ENCODE measurements around the gene MORN1.

Gene MORN1

GRCh38 chr1:2320006-2320405 lies 71.3 kb downstream of the MORN1 start:
- TF ChIP-seq, protein P1, sequence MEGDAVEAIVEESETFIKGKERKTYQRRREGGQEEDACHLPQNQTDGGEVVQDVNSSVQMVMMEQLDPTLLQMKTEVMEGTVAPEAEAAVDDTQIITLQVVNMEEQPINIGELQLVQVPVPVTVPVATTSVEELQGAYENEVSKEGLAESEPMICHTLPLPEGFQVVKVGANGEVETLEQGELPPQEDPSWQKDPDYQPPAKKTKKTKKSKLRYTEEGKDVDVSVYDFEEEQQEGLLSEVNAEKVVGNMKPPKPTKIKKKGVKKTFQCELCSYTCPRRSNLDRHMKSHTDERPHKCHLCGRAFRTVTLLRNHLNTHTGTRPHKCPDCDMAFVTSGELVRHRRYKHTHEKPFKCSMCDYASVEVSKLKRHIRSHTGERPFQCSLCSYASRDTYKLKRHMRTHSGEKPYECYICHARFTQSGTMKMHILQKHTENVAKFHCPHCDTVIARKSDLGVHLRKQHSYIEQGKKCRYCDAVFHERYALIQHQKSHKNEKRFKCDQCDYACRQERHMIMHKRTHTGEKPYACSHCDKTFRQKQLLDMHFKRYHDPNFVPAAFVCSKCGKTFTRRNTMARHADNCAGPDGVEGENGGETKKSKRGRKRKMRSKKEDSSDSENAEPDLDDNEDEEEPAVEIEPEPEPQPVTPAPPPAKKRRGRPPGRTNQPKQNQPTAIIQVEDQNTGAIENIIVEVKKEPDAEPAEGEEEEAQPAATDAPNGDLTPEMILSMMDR (IDR thresholded peaks at IDR 0.05; ENCODE audit: insufficient read depth, missing control alignments), result no peak
- FAIRE-seq (no peak), DNase-seq (ENCODE audit: insufficient read length, low spot score) (no peak)

GRCh38 chr1:2319291-2319690 lies 72.1 kb downstream of the MORN1 start:
- DNase-seq (ENCODE audit: insufficient read length, low spot score) (no peak), FAIRE-seq (no peak)
- TF ChIP-seq, protein P1 (IDR thresholded peaks at IDR 0.05; ENCODE audit: insufficient read depth, missing control alignments), result no peak

GRCh38 chr1:2318314-2319278 lies 72.8 kb downstream of the MORN1 start:
- TF ChIP-seq, protein P1 (IDR thresholded peaks at IDR 0.05; ENCODE audit: insufficient read depth, missing control alignments), result no peak
- no peak for FAIRE-seq

GRCh38 chr1:2317230-2318065 lies 73.9 kb downstream of the MORN1 start:
- TF ChIP-seq, protein P1 (IDR thresholded peaks at IDR 0.05; ENCODE audit: insufficient read depth, missing control alignments), result no peak
- FAIRE-seq (no peak), DNase-seq (ENCODE audit: insufficient read length, low spot score) (no peak)

More at GRCh38 chr1:2318314-2319278, 72.8 kb downstream of the MORN1 start:
- no peak for DNase-seq (ENCODE audit: insufficient read length, low spot score)

DNA sequence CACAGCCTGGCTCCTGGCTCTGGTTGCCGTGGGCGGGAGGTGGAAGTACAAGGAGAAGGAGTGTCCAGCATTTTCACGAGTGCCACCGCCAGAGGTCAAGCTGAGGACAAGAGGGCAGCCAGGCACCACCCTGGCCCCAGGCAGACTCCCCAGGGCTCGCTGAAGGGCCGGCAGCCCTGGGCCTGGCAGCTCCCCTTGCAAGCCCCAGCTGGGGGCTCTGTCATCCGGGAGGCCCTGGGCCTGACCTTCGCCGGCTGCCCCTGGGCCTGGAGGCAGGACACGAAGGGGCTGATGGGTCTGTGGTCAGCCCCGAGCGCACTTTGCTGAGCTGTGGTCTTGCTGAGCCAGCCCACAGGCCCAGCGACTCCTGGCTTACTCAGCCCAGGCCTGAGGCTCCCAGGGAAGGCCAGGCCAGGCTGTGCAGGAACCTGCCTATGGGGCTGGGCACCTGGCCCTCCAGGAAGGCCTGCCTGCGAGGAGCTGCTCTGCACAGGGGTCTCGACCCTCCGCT lies 74.8 kb downstream of the MORN1 start:
- DNase-seq (ENCODE audit: insufficient read length, low spot score) (no peak), FAIRE-seq (no peak)
- TF ChIP-seq, protein P1 (IDR thresholded peaks at IDR 0.05; ENCODE audit: insufficient read depth, missing control alignments), result no peak

DNA sequence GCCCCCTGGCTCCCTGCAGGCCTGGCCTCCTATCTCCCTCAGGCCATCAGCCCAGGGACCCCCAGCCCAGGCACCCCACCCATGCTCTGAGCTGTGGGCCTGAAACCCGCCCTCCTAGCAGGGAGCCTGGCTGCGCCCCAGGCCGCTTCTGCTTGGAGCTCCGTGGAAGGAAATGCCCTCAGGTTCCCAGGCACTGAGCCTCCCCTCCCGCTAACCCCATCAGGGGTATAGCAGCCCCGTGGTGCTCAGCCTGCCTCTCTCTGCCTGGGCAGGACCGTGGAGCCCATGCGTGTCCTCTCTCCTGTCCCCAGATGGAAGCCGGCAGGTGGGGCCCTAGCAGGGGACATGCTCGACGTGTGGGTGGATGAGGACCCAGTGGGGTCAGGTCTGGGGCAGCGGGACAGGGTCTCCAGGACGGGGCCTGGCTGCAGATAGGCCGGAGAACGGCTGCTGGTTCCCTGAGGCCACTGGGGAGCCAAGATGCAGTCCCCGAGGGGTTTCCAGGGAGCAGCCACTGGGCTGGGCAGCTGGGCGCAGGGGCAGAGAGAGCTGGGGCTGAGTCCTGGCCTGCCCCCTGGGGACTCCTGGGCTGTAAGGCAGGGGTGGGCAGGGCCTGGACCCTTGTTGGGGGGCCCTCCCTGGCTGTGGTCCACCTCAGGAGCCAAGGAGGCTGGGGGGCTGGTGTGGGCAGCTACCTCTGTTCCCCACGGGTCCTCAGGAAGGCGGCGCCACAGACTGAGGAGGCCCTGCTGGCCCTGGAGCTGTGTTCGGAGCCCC lies 75.5 kb downstream of the MORN1 start:
- no peak for DNase-seq (ENCODE audit: insufficient read length, low spot score)
- TF ChIP-seq, protein P1 (IDR thresholded peaks at IDR 0.05; ENCODE audit: insufficient read depth, missing control alignments), result no peak
- no peak for FAIRE-seq

Data from D721Med (cell line).